K562 (cell line): ENCODE data around the gene SCT. TPM values are rescaled to one million over a fixed set of nuclear protein-coding genes. Genes with fewer than 3 reads are reported as not detected.

Experiments used
- HBP1 ChIP-seq: fragments of 450-650 bp; formaldehyde crosslinking; IDR thresholded peaks from 2 replicates; pipeline ENCODE4 v1.4.0; 2022; ENCODE audit warnings: missing genetic modification characterization
- HMGXB4 ChIP-seq: sonication (generic); formaldehyde crosslinking; IDR thresholded peaks from 2 replicates; pipeline ENCODE4 v1.8.1; 2023; ENCODE audit warnings: mild to moderate bottlenecking, missing genetic modification reagents
- MEIS2 ChIP-seq: fragments of 450-650 bp; IDR thresholded peaks from 2 replicates; pipeline ENCODE4 v1.6.1; 2014; ENCODE audit warnings: mild to moderate bottlenecking; ENCODE audit not compliant: partially characterized antibody
- NFE2 ChIP-seq: IDR thresholded peaks from 2 replicates; pipeline ENCODE4 v1.6.1; 2014; ENCODE audit warnings: antibody characterized with exemption, low read depth
- PHF21A ChIP-seq: fragments of 450-650 bp; IDR thresholded peaks from 2 replicates; pipeline ENCODE4 v1.6.1; 2017; ENCODE audit warnings: low read depth, borderline replicate concordance
- STAT5B ChIP-seq: fragments of 250-450 bp; sonication (Bioruptor Pico); IDR thresholded peaks from 2 replicates; pipeline ENCODE4 v1.8.0; 2021; ENCODE audit warnings: mild to moderate bottlenecking, inconsistent platforms
- TOE1 ChIP-seq, 2 experiments: fragments of 450-650 bp in 1 of 2; sonication (generic) in 1 of 2; formaldehyde crosslinking in 1 of 2; IDR thresholded peaks; 2 replicates each; pipeline versions ENCODE4 v1.7.1 to v1.8.0; 2016 to 2022; ENCODE audit warnings: borderline replicate concordance in 2 of 2, mild to moderate bottlenecking in 2 of 2, antibody characterized with exemption in 1 of 2, inconsistent platforms in 1 of 2, low read depth in 1 of 2, missing genetic modification reagents in 1 of 2, moderate library complexity in 1 of 2
- ZBTB33 ChIP-seq: sonication (generic); formaldehyde crosslinking; IDR thresholded peaks from 2 replicates; pipeline ENCODE4 v1.8.1; 2023; ENCODE audit warnings: mild to moderate bottlenecking, missing genetic modification reagents
- ZNF239 ChIP-seq: fragments of 250-450 bp; sonication (Bioruptor Pico); IDR thresholded peaks from 2 replicates; pipeline ENCODE4 v1.4.0; 2020; ENCODE audit warnings: mild to moderate bottlenecking
- polyA plus RNA-seq, 8 experiments: library from polyadenylated mRNA; depleted of rRNA in 4 of 8; stranded (reverse) in 5 of 8; unstranded in 3 of 8; fragments of >200 nt; fragmentation: Nextera tagmentation in 2 of 8; fragmentation: Illumina TruSeq in 1 of 8; extraction: Ambion mirVana in 2 of 8; extraction: Trizol in 1 of 8; gene quantifications; 2 replicates each; pipeline versions ENCODE4 v1.2.1 to v1.2.3, GENCODE V29; 2011 to 2014; ENCODE audit warnings: inconsistent platforms in 1 of 8, missing spikeins in 1 of 8
- total RNA-seq, 7 experiments: library from RNA; depleted of rRNA in 6 of 7; stranded (reverse); fragments of >200 nt in 6 of 7; fragmentation: Illumina TruSeq in 2 of 7; extraction: Trizol in 2 of 7; gene quantifications; 2 replicates each; pipeline versions ENCODE4 v1.2.1 to v1.2.3, GENCODE V29; 2011 to 2021; ENCODE audit warnings: low replicate concordance in 1 of 7
- TF ChIP-seq, protein P1 (sequence below), 2 experiments: fragments of 450-650 bp; formaldehyde crosslinking in 1 of 2; IDR thresholded peaks; 2 replicates each; pipeline versions ENCODE4 v1.4.0 to v1.6.1; 2014 to 2020; ENCODE audit warnings: mild to moderate bottlenecking in 2 of 2, borderline replicate concordance in 1 of 2, low read depth in 1 of 2
- TF ChIP-seq, protein P2 (sequence below): sonication (generic); formaldehyde crosslinking; IDR thresholded peaks from 2 replicates; pipeline ENCODE4 v1.8.0; 2022; ENCODE audit warnings: mild to moderate bottlenecking, low read depth, missing genetic modification reagents

Gene SCT
- total and polyA plus RNA-seq, 9 of the 15 experiments (the other 6 are each of a cell fraction or from before 2014, with no cell fraction given), result not detected

GRCh38 chr11:655036-655726 lies 28.2 kb upstream of the SCT start (continued):
- TF ChIP-seq, protein P1, sequence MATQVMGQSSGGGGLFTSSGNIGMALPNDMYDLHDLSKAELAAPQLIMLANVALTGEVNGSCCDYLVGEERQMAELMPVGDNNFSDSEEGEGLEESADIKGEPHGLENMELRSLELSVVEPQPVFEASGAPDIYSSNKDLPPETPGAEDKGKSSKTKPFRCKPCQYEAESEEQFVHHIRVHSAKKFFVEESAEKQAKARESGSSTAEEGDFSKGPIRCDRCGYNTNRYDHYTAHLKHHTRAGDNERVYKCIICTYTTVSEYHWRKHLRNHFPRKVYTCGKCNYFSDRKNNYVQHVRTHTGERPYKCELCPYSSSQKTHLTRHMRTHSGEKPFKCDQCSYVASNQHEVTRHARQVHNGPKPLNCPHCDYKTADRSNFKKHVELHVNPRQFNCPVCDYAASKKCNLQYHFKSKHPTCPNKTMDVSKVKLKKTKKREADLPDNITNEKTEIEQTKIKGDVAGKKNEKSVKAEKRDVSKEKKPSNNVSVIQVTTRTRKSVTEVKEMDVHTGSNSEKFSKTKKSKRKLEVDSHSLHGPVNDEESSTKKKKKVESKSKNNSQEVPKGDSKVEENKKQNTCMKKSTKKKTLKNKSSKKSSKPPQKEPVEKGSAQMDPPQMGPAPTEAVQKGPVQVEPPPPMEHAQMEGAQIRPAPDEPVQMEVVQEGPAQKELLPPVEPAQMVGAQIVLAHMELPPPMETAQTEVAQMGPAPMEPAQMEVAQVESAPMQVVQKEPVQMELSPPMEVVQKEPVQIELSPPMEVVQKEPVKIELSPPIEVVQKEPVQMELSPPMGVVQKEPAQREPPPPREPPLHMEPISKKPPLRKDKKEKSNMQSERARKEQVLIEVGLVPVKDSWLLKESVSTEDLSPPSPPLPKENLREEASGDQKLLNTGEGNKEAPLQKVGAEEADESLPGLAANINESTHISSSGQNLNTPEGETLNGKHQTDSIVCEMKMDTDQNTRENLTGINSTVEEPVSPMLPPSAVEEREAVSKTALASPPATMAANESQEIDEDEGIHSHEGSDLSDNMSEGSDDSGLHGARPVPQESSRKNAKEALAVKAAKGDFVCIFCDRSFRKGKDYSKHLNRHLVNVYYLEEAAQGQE (IDR thresholded peaks at IDR 0.05; ENCODE audit: borderline replicate concordance), result no peak
- TF ChIP-seq, protein P1 (CRISPR knock-in tag; IDR thresholded peaks at IDR 0.05; ENCODE audit: low read depth), result no peak
- no peak for TF ChIP-seq STAT5B (CRISPR knock-in tag)
- no peak for TF ChIP-seq PHF21A
- TF ChIP-seq HBP1 (CRISPR knock-in tag), result no peak
- no peak for TF ChIP-seq HMGXB4 (CRISPR knock-in tag)
- TF ChIP-seq NFE2, result 0 out of 2 replicates have a peak, but pooled peaks have one; percentile 6
- no peak for TF ChIP-seq ZNF239
- TF ChIP-seq TOE1 (IDR thresholded peaks at IDR 0.05; ENCODE audit: borderline replicate concordance), result no peak
- no peak for TF ChIP-seq TOE1 (CRISPR knock-in tag; IDR thresholded peaks at IDR 0.05; ENCODE audit: borderline replicate concordance, low read depth)
- TF ChIP-seq MEIS2, result peak; percentile 52
- TF ChIP-seq ZBTB33 (CRISPR knock-in tag), result 0 out of 2 replicates have a peak, but pooled peaks have one; percentile 43
- TF ChIP-seq, protein P2, sequence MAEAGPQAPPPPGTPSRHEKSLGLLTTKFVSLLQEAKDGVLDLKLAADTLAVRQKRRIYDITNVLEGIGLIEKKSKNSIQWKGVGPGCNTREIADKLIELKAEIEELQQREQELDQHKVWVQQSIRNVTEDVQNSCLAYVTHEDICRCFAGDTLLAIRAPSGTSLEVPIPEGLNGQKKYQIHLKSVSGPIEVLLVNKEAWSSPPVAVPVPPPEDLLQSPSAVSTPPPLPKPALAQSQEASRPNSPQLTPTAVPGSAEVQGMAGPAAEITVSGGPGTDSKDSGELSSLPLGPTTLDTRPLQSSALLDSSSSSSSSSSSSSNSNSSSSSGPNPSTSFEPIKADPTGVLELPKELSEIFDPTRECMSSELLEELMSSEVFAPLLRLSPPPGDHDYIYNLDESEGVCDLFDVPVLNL, result no peak
